Activated naive CD4-positive, alpha-beta T cell treated with anti-CD3 and anti-CD28 coated beads, Interleukin-2, amount 50 U/mL, for 72 hours (primary cell): ENCODE results near the gene HIRA. TPM values are rescaled to one million over a fixed set of nuclear protein-coding genes. Genes with fewer than 3 reads are reported as not detected.

Experiments used
- ATAC-seq, 2 donors: fragments of 150-1000 bp; cut with Tn5 transposase; 2 replicates each; pipeline ENCODE4 v1.10.0; 2021; ENCODE audit warnings: mild to moderate bottlenecking in 2 of 2, moderate library complexity in 2 of 2
- DNase-seq, 2 donors: peaks; one replicate each; pipeline ENCODE4 v3.0.0; 2021 to 2022; ENCODE audit warnings: low spot score in 2 of 2
- H3K27ac Mint-ChIP-seq, 2 donors: one replicate each; pipeline ENCODE4 v1.8.0; 2022; ENCODE audit warnings: mild to moderate bottlenecking in 2 of 2, mixed read lengths in 2 of 2
- H3K36me3 Mint-ChIP-seq, 2 donors: one replicate each; pipeline ENCODE4 v1.8.0; 2022; ENCODE audit warnings: mixed read lengths in 2 of 2
- H3K9me3 Mint-ChIP-seq, 2 donors: one replicate each; pipeline ENCODE4 v1.8.0; 2022; ENCODE audit warnings: mixed read lengths in 2 of 2
- total RNA-seq, 2 donors: library from RNA; stranded (reverse); gene quantifications; one replicate each; pipeline ENCODE4 v1.2.3, GENCODE V29; 2022

The HIRA gene
- total RNA-seq, 2 donors from 2014 or later: 18.1 to 37.0 TPM

- H3K36me3 Mint-ChIP-seq: peaks cover 6 to 7% of the 10 kb centered on the region in 2 donors
- no peaks in the 10 kb centered on the region for H3K9me3 Mint-ChIP-seq
- ATAC-seq (no peak), DNase-seq (no peak)
- H3K27ac Mint-ChIP-seq: peak overlapping the region in 1 of 2 donors; percentile 20
Measured at GRCh38 chr22:19406846-19407245, 24.7 kb downstream of the HIRA start.

- Mint-ChIP-seq H3K9me3 (no peaks in the 10 kb centered on the region), H3K36me3 (peaks cover 6 to 7% of the 10 kb centered on the region in 2 donors), H3K27ac (peak overlapping the region in 1 of 2 donors; percentile 33)
- DNase-seq (no peak), ATAC-seq (no peak)
Measured at GRCh38 chr22:19406281-19406811, 25.2 kb downstream of the HIRA start.

GRCh38 chr22:19405652-19406051 is 25.9 kb downstream of the HIRA start:
- ATAC-seq: no peak
- DNase-seq: no peak
- Mint-ChIP-seq H3K9me3 (no peaks in the 10 kb centered on the region), H3K27ac (no peak overlapping the region), H3K36me3 (peaks cover 6 to 7% of the 10 kb centered on the region in 2 donors)

GRCh38 chr22:19405133-19405532 is 26.4 kb downstream of the HIRA start:
- Mint-ChIP-seq H3K27ac (peak overlapping the region in 1 of 2 donors; percentile 28), H3K36me3 (peaks cover 6 to 7% of the 10 kb centered on the region in 2 donors)
- ATAC-seq: no peak

GRCh38 chr22:19404676-19405075 is 26.9 kb downstream of the HIRA start:
- no peaks in the 10 kb centered on the region for H3K9me3 Mint-ChIP-seq
- DNase-seq (no peak), ATAC-seq (no peak)
- peaks cover 6 to 7% of the 10 kb centered on the region in 2 donors for H3K36me3 Mint-ChIP-seq
- peak overlapping the region; percentile 28 to 39 for H3K27ac Mint-ChIP-seq

More at GRCh38 chr22:19405133-19405532, 26.4 kb downstream of the HIRA start:
- H3K9me3 Mint-ChIP-seq: no peaks in the 10 kb centered on the region
- no peak for DNase-seq

GRCh38 chr22:19402642-19403191 is 28.8 kb downstream of the HIRA start:
- DNase-seq: no peak

GRCh38 chr22:19401483-19401882 is 30.1 kb downstream of the HIRA start:
- no peak for DNase-seq
- peaks cover 6 to 7% of the 10 kb centered on the region in 2 donors for H3K36me3 Mint-ChIP-seq
- no peaks in the 10 kb centered on the region for H3K9me3 Mint-ChIP-seq
- peak overlapping the region in 1 of 2 donors; percentile 13 for H3K27ac Mint-ChIP-seq
- no peak for ATAC-seq

More at GRCh38 chr22:19402642-19403191, 28.8 kb downstream of the HIRA start:
- peaks cover 6 to 7% of the 10 kb centered on the region in 2 donors for H3K36me3 Mint-ChIP-seq
- ATAC-seq: no peak
- no peak overlapping the region for H3K27ac Mint-ChIP-seq
- no peaks in the 10 kb centered on the region for H3K9me3 Mint-ChIP-seq

- DNase-seq: no peak
- peak overlapping the region in 1 of 2 donors; percentile 0 for H3K27ac Mint-ChIP-seq
- H3K36me3 Mint-ChIP-seq: peaks cover 6 to 7% of the 10 kb centered on the region in 2 donors
- no peak for ATAC-seq
- H3K9me3 Mint-ChIP-seq: no peaks in the 10 kb centered on the region
Measured at GRCh38 chr22:19400881-19401280, 30.7 kb downstream of the HIRA start.

GRCh38 chr22:19398652-19399051 is 32.9 kb downstream of the HIRA start:
- ATAC-seq (no peak), DNase-seq (no peak)
- no peaks in the 10 kb centered on the region for H3K9me3 Mint-ChIP-seq
- peaks cover 0 to 4% of the 10 kb centered on the region in 2 donors for H3K36me3 Mint-ChIP-seq
- peak overlapping the region; percentile 7 to 27 for H3K27ac Mint-ChIP-seq

- H3K36me3 Mint-ChIP-seq: peaks cover 0 to 4% of the 10 kb centered on the region in 2 donors
- H3K27ac Mint-ChIP-seq: peak overlapping the region in 1 of 2 donors; percentile 27
Measured at GRCh38 chr22:19398206-19398605, 33.3 kb downstream of the HIRA start.

GRCh38 chr22:19397734-19398104 is 33.8 kb downstream of the HIRA start:
- Mint-ChIP-seq H3K9me3 (no peaks in the 10 kb centered on the region), H3K36me3 (peaks cover 0 to 4% of the 10 kb centered on the region in 2 donors), H3K27ac (no peak overlapping the region)
- ATAC-seq (no peak), DNase-seq (no peak)

More at GRCh38 chr22:19398206-19398605, 33.3 kb downstream of the HIRA start:
- DNase-seq (no peak), ATAC-seq (no peak)
- no peaks in the 10 kb centered on the region for H3K9me3 Mint-ChIP-seq

GRCh38 chr22:19396934-19397733 is 34.4 kb downstream of the HIRA start:
- DNase-seq (no peak), ATAC-seq (no peak)
- Mint-ChIP-seq H3K36me3 (peaks cover 0 to 4% of the 10 kb centered on the region in 2 donors), H3K27ac (no peak overlapping the region), H3K9me3 (no peaks in the 10 kb centered on the region)

- no peak for DNase-seq
- Mint-ChIP-seq H3K9me3 (no peaks in the 10 kb centered on the region), H3K27ac (no peak overlapping the region), H3K36me3 (peaks cover 0 to 4% of the 10 kb centered on the region in 2 donors)
- ATAC-seq: no peak
Measured at GRCh38 chr22:19396561-19396933, 35.0 kb downstream of the HIRA start.

GRCh38 chr22:19395276-19395675 is 36.3 kb downstream of the HIRA start:
- no peaks in the 10 kb centered on the region for H3K9me3 Mint-ChIP-seq
- H3K27ac Mint-ChIP-seq: peak overlapping the region in 1 of 2 donors; percentile 45
- ATAC-seq (no peak), DNase-seq (no peak)
- peaks cover 0 to 4% of the 10 kb centered on the region in 2 donors for H3K36me3 Mint-ChIP-seq

GRCh38 chr22:19394274-19395050 is 37.1 kb downstream of the HIRA start:
- no peak for ATAC-seq
- H3K36me3 Mint-ChIP-seq: peaks cover 0 to 4% of the 10 kb centered on the region in 2 donors

GRCh38 chr22:19393704-19394103 is 37.8 kb downstream of the HIRA start:
- no peak for ATAC-seq
- no peaks in the 10 kb centered on the region for H3K9me3 Mint-ChIP-seq
- peaks cover 0 to 4% of the 10 kb centered on the region in 2 donors for H3K36me3 Mint-ChIP-seq
- no peak for DNase-seq
- no peak overlapping the region for H3K27ac Mint-ChIP-seq

More at GRCh38 chr22:19394274-19395050, 37.1 kb downstream of the HIRA start:
- no peak for DNase-seq
- H3K27ac Mint-ChIP-seq: no peak overlapping the region
- H3K9me3 Mint-ChIP-seq: no peaks in the 10 kb centered on the region

GRCh38 chr22:19387575-19387974 is 44.0 kb downstream of the HIRA start:
- no peak overlapping the region for H3K27ac Mint-ChIP-seq
- ATAC-seq: no peak
- no peaks in the 10 kb centered on the region for H3K9me3 Mint-ChIP-seq
- no peak for DNase-seq
- H3K36me3 Mint-ChIP-seq: peaks cover under 1% of the 10 kb centered on the region in 2 donors
